ENCODE results near the gene CATSPERE. TPM values are rescaled to one million over a fixed set of nuclear protein-coding genes. Genes with fewer than 3 reads are reported as not detected.

CATSPERE gene
- total and polyA plus RNA-seq, 10 of the 15 experiments (the other 5 are each of a cell fraction or from before 2014, with no cell fraction given), result 0.04 to 0.24 (median 0.17) TPM; not detected in 3

DNA sequence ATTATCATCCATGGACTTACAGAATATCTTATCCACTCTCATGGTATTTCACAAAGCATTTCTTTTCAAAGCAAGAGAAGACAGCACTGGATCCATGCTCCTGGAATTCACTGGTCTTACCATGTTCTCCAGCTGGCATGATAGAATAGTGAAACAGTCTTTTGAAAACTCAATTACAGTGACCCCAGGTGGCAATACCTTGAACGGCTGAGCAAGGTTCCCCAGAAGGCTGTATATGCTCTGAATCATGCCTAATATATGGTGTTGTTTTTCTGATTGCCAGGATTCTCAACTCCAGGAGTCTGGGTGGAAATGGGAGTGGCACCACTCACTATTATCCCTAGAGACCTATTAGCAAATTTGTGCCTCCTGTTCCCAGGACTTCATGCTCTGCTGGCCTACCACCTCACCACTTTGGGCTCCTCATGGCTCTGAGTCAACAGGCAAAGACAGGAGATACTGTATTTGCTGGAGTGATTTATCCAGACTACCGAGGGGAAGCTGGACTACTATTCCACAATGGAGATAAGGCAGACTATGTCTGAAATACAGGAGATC, 87.6 kb downstream of the CATSPERE start:
- RAD21 ChIA-PET (ENCODE audit: unreplicated experiment), result no interaction called here
- intact Hi-C loops (cut with micrococcal nuclease; ENCODE audit: unreplicated experiment), result no loop called here
- no peak for TF ChIP-seq CEBPB (IDR thresholded peaks at IDR 0.05; ENCODE audit: borderline replicate concordance in 1 of 2, low read depth in 2 of 2, low read length in 2 of 2)
- TF ChIP-seq, protein P1, sequence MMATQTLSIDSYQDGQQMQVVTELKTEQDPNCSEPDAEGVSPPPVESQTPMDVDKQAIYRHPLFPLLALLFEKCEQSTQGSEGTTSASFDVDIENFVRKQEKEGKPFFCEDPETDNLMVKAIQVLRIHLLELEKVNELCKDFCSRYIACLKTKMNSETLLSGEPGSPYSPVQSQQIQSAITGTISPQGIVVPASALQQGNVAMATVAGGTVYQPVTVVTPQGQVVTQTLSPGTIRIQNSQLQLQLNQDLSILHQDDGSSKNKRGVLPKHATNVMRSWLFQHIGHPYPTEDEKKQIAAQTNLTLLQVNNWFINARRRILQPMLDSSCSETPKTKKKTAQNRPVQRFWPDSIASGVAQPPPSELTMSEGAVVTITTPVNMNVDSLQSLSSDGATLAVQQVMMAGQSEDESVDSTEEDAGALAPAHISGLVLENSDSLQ (IDR thresholded peaks at IDR 0.05), result no peak
- TF ChIP-seq KAT2A (conservative IDR thresholded peaks at IDR 0.05; ENCODE audit: control insufficient read depth, low read depth, low read length), result no peak
- no peak for TF ChIP-seq ATF7 (IDR thresholded peaks at IDR 0.05; ENCODE audit: low read depth)
- no peak for TF ChIP-seq SIX5 (IDR thresholded peaks at IDR 0.05; ENCODE audit: low read depth, low read length, severe bottlenecking)
- no peak for TF ChIP-seq IKZF2 (IDR thresholded peaks at IDR 0.05)
- TF ChIP-seq HCFC1 (IDR thresholded peaks at IDR 0.05; ENCODE audit: low read length), result no peak
- no peak for TF ChIP-seq TCF7 (IDR thresholded peaks at IDR 0.05; ENCODE audit: borderline replicate concordance)
- no peak for TF ChIP-seq RELA (IDR thresholded peaks at IDR 0.05; ENCODE audit: borderline replicate concordance, partially characterized antibody)
- TF ChIP-seq CHD2 (IDR thresholded peaks at IDR 0.05; ENCODE audit: borderline replicate concordance, low read depth, low read length), result no peak
- TF ChIP-seq EED (IDR thresholded peaks at IDR 0.05; ENCODE audit: low read depth), result no peak
- no peak for TF ChIP-seq SUZ12 (IDR thresholded peaks at IDR 0.05; ENCODE audit: unreplicated experiment)
- no peak for TF ChIP-seq TBL1XR1 (IDR thresholded peaks at IDR 0.05; ENCODE audit: low read depth, low read length)
- TF ChIP-seq RBBP5 (conservative IDR thresholded peaks at IDR 0.05), result no peak

More for the DNA sequence above, 87.6 kb downstream of the CATSPERE start:
- DNase-seq (ENCODE audit: low read depth, low spot score) (no peak), ATAC-seq (0 out of 3 replicates have a peak, but pooled peaks have one; percentile 23), FAIRE-seq (no peak)
- no peak overlapping the region for H3K4me3 ChIP-seq
- H3K27ac ChIP-seq (ENCODE audit: control insufficient read depth, insufficient read depth), result no peak overlapping the region
- H2AFZ ChIP-seq (ENCODE audit: control insufficient read depth, low read depth, low read length), result no peak overlapping the region
- H3K79me2 ChIP-seq (ENCODE audit: control insufficient read depth, insufficient read depth, low read length), result no peaks in the 10 kb centered on the region
- in situ Hi-C loops (cut with MboI), result no loop called here
- WGBS (ENCODE audit: insufficient coverage, insufficient replicate concordance, low lambda C conversion rate, missing lambda C conversion rate), result 0% methylated on average over 2 of the region's 2 CpGs
- ChIA-PET POLR2A (no interaction called here), CTCF (no interaction called here), SMC1A (ENCODE audit: uncharacterized antibody, unreplicated experiment) (no interaction called here)
- no peak overlapping the region for H3K9ac ChIP-seq (ENCODE audit: control insufficient read depth, insufficient read depth, low read length)
- no TSS peak for BruUV-seq (replicated peaks)
- no peaks in the 10 kb centered on the region for H3K36me3 ChIP-seq (ENCODE audit: control insufficient read depth in 2 of 2, insufficient read depth in 2 of 2, low read length in 1 of 2)
- H4K20me1 ChIP-seq (ENCODE audit: control insufficient read depth, insufficient read depth), result no peaks in the 10 kb centered on the region
- H3K27me3 ChIP-seq (replicated peaks in 1 of 2; ENCODE audit: control insufficient read depth in 2 of 2, insufficient read depth in 2 of 2, low read length in 1 of 2), result no peaks in the 10 kb centered on the region
- no peak overlapping the region for H3K4me2 ChIP-seq (ENCODE audit: control insufficient read depth, insufficient read depth)
- no peaks in the 10 kb centered on the region; the same call in 2 of the 3 replicates for H3K9me3 ChIP-seq (replicated peaks; ENCODE audit: control insufficient read depth, insufficient read depth, low read length)
- no peaks in the 10 kb centered on the region for H3K4me1 ChIP-seq (ENCODE audit: control insufficient read depth, insufficient read depth, low read length)

All from GM12878 (cell line).